Frontal cortex (tissue), 4 donors: ENCODE results near the gene FEZF1. TPM values are rescaled to one million over a fixed set of nuclear protein-coding genes. Genes with fewer than 3 reads are reported as not detected.

Source experiments
- DNase-seq, 2 donors: peaks; one replicate each; pipeline ENCODE4 v3.0.0; 2012; ENCODE audit warnings: low spot score in 2 of 2
- FAIRE-seq: peaks from 2 replicates; lab custom pipeline; 2012; peaks lifted over from hg19 to GRCh38; lab: Jason Lieb, UNC
- total RNA-seq: library from RNA; depleted of rRNA; stranded (reverse); fragments of >200 nt; gene quantifications from one replicate; pipeline ENCODE4 v1.2.3, GENCODE V29; 2014
- donor health status: control.
- donor health status: control.
- donor health status: control.

FEZF1 gene
- total RNA-seq, 1 donor from 2014 or later, result not detected

DNA sequence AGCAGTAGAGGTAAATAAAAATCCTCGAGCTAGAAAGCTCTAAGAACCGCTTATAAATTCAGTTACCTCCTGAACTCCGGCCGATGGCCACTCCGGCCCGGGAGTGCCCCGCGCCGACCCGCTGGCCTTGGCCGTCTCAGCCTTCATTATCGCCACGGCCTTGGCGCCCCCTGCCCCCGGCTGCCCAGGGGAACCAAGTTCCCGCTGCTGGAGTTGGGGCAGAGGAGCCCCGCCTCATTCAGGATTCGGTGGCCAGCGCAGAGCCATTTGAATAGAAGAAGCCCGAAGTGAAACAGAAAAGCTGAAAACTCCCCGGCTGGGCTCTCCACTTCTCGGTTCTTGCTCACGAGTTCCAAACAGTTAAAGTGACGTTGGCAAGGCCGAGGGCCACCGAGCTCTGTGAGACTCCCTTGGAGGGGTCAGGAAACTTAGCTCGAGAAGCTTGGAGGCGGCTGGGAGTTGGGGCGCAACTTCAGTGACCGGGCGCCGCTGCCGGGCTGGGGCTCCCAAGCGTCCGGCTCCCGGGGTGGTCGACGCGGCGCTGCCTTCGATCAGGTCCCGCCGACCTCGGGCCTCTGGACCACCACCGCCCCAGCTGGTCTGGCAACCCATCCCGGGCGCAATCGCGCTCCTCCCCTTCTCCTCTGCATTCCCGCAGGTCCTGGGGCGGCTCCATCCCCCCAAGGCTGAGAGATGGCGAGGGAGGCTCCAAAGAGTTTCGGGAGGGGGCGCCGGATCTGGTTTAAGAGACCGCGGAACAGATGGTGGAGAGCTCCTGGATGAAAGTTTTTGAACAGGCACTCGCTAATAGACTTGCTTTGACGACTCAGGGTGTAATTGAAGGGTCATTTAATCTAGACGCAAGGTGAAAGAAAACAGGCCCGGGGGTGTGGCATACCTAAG is 5.8 kb upstream of the FEZF1 start:
- no peak for FAIRE-seq
- DNase-seq, result no peak

- no peak for FAIRE-seq
- no peak for DNase-seq
These were observed 4.9 kb upstream of the FEZF1 start for GRCh38 chr7:122309421-122309820.

- DNase-seq, result no peak
- FAIRE-seq, result no peak
These were observed 2.7 kb upstream of the FEZF1 start for GRCh38 chr7:122307228-122307621.

- DNase-seq (no peak), FAIRE-seq (no peak)
These were observed 2.0 kb upstream of the FEZF1 start for GRCh38 chr7:122306320-122307227.

GRCh38 chr7:122305475-122306319 is 1.1 kb upstream of the FEZF1 start:
- DNase-seq (no peak), FAIRE-seq (no peak)

GRCh38 chr7:122304996-122305421 is 459 bp upstream of the FEZF1 start:
- no peak for FAIRE-seq
- DNase-seq, result no peak

DNA sequence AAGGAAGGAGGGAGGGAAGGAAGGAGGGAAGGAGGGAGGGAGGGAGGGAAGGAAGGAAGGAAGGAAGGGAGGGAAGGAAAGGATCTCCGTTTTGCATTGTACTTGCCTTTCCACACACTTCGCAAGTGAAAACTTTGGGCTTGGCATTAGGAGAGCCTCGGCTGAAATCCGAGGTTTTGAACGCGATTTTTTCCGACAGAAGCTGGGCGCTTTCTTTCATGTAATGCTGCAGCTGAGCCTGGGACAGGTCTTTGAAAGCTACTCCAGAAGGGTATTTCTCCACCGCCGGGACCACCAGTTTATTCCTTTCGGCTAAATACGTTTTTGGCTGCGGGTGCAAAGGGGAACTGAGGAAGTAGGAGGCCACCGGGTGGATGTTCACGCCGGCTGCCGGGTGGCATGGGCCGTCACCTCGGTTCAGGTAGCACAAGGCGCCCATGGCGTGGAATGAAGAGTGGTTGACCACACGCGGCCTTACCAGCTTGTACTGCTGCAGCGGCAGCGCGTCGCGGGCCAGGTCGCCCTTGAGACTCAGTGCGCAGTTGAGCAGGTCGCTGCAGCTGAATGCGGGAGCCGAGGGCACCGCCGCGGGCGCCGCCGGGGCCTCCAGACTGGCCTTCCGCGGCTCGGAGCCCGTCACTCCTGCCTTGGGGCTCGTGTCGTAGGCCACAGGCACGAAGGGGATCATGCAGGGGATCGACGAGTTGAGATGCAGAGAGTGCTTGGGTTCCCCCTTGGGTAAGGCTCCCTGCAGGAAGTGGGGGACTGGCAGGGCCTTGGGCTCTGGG is 825 bp downstream of the FEZF1 start:
- FAIRE-seq (no peak), DNase-seq (no peak)

DNA sequence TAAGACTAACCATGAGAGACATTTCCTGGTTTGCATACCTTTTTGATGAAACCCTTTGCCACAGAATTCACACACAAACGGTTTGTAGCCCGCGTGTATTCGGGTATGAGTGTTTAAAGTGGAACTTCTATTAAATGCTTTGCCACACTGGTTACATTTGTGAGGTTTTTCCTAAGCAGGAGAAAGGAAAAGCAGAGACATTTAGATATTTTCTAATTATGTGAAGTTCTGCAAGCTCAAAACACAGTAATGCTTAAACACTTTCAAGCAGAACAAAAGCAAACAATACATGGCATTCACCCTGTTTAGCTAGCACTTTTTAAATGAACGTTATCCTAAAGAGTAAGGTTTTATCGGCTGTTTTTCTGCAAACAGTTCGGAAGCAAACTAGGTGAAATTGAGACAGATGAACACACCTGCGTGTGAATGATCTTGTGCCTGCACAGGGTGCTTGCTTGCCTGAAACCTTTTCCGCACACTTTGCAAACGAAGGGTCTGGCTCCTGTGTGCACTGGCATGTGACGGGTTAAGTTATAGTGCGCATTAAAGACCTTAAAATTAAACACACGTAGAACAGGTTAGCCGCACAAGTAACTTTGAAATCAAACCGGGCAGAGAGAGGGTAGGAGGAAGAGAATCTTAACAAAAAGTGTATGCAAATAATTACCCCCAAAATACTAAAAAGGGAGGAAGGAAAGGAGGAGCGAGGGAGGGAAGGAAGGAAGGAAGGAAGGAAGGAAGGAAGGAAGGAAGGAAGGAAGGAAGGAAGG is 1.6 kb downstream of the FEZF1 start:
- FAIRE-seq, result no peak
- no peak for DNase-seq

DNA sequence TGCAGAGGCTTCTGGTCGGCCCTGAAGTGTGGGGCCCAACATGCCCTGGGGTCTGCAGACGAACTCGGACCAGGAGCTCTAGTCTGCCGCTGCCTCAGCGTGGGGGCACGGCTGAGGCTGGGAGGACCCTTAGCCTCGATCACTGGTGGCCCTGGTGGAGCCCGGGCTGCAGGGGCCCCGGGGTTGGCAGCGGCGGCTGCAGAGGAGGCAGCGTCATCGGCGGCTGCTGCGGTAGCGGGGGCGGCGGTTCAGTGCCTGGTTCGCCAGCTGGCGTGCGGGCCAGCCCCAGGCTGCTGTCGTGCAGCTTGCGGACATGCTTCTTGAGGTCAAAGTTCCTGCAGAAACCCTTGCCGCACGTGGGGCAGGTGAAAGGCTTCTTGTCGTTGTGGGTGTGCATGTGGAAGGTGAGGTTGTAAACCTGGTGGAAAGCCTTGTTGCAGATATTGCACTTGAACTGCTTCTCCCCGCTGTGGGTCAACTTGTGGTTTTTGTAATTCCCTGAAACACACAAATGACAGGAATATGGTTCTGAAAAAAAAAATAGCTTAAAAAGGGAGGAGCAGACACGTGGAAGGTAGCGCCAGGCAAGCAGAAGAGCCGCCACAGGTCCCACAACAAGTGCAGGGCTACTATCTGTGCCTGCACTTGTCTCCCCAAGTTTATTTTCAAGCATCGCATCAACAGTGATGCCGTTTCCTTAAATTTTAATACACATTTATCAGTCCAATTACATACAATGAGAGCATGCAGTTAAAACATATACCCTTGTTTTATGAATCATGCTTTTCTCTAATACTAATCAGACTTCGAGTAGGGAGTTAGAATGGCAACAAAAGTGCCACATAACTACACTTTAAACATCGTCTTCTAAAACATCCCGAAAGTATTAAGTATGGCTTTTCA is 2.4 kb downstream of the FEZF1 start:
- no peak for FAIRE-seq
- DNase-seq, result no peak

DNA sequence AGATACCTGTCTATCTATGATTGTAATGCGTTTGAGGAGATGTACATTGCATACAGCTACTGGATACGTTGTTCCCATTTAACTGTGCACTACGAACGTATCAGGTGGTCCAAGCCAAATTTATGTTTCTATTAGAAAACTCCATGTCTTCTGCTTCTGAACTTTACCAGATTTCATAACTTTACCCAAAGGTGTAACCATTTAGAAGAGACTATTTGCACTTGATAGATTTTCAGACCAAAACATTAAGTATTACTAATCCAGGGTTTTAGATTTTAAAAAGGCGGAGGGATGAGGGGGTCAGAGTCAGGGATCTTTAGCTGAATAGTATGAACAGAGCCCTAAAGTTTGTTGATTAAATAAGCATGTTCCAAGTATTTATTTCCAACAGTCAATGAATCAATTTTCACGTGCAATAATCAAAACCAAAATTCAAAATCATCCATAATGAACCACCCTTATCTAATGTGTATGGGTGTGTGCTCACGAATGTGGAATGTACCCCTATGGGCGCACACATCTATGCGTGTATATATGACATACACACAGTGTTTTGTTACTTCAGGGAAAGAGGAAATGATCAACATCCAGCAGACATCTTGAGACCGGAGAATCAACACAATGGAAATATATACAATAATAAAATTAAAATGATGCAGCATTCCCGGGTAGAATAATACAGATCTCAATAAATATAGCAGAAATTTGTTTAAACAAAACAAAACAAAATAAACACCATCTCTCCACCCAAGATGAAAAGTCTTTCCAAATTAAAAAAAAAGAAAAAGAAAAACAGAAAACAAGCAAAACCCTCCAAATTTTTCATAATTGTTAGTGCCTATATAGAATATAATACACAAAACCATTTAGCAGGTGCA is 3.4 kb downstream of the FEZF1 start:
- no peak for FAIRE-seq
- no peak for DNase-seq

GRCh38 chr7:122300211-122300932 is 4.2 kb downstream of the FEZF1 start:
- FAIRE-seq (no peak), DNase-seq (no peak)

- FAIRE-seq (no peak), DNase-seq (no peak)
These were observed 4.8 kb downstream of the FEZF1 start for GRCh38 chr7:122299624-122300210.

DNA sequence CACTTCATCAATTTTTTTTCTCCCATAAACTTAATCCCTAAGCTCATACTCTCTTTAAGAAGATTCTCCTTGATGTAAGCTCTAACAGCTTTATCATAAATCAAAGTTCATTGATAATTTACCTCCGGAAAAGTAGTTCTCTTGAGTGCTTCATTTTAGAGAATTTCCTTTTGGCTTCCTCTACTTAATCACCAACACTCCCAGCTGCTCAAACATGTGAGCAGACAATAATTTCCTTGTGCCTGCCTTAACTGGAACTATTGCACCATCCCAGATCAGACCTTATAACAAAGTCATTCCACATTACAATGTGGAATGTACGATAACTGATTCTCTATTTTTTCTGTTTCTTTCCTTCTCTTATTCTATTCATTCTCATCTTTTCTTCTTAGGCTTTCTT is 5.9 kb downstream of the FEZF1 start:
- no peak for FAIRE-seq
- no peak for DNase-seq

GRCh38 chr7:122298131-122298530 is 6.4 kb downstream of the FEZF1 start:
- FAIRE-seq (no peak), DNase-seq (no peak)

- DNase-seq, result no peak
- no peak for FAIRE-seq
These were observed 13.4 kb downstream of the FEZF1 start for GRCh38 chr7:122291189-122291588.
